Fibroblast of skin of abdomen (primary cell): ENCODE measurements around the gene HSD3B7.
"Not testable (repeated sequence)": the region's sequence is repeated elsewhere in the genome, so short reads cannot be mapped to it uniquely, and the experiment has no call there.

Experiments
- DNase-seq: peaks from one replicate; pipeline ENCODE4 v3.0.0-alpha.2; 2013

HSD3B7 gene

DNA sequence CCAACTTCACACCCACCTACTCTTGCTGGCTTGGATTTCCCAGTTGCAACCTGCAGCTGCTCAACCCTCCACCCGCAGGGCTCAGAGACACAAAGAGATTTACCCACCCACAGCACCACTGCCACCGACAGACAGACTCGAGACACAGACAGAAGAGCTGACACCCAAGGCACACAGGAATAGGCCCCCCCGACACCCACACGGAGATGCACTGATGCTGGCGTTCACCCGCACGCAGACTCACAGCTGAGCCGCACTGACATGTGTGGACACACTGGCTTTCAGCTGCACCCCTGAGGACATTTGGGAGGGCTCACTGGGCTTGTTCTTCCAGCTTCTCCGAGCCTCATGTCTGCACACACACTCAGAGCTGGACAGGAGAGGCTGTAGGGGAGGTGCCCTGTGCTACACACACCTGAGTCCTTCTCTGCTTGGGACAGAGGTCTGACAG, 17.3 kb downstream of the HSD3B7 start:
- DNase-seq = no peak

DNA sequence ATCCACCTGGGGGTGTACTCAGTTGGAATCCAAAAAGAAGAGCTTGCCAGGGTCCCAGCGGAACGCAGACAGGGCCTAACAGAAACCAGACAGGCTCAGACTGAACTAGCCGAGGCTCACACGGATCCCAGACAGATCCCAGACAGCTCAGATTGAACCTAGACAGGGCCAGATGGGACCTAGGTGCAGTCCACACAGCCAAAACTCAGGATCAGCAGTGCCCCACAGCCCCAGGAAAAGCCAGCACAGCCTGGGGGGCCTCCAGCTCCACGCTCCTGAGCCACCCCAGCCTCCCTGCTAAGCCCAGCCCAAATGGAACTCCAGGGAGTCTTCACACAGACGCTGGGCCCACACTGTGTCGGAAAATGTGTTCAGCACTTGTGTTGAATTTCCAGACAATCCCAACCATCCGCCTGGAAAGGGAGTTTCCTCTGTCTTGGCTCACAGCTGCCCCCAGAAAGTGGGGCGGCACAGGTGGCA, 17.9 kb downstream of the HSD3B7 start:
- DNase-seq = peak; percentile 72

DNA sequence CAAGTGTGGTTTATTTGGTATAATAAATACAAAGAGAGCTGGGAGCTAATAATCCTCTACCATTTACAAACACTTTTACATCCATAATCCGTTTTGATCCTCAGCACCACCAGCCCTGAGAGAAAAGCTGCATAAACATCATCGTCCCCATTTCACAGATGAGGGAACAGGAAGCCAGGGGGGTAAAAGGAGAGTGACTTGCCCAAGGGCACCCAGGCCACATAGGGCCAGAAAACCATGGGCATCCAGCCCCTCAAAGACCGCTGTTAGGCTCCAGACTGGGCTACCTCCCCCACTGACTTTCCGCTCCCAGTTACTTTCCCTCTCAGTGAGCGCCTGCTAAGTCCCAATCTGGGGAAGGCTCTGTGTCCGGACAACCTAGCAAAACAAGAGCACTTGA, 18.7 kb downstream of the HSD3B7 start:
- no peak for DNase-seq

DNA sequence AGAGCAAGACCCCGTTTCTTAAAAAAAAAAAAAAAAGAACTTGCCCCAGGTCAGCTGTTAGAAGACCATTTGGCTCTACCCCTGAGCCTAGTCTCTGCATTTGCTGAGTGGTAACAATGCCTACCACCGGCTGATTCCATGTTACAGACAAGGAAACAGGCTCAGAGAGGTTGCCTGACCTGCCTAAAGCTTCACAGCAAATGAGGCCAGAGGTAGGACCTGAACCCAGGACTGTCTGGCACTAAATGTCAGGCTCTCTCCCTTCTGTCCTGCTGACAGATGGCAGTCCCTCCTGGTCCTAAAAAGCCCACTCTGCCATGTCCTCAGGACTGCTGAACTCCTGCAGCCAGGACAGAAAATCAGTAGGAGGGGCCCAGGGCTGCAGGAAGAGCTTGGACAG, 19.7 kb downstream of the HSD3B7 start:
- DNase-seq = no peak

DNA sequence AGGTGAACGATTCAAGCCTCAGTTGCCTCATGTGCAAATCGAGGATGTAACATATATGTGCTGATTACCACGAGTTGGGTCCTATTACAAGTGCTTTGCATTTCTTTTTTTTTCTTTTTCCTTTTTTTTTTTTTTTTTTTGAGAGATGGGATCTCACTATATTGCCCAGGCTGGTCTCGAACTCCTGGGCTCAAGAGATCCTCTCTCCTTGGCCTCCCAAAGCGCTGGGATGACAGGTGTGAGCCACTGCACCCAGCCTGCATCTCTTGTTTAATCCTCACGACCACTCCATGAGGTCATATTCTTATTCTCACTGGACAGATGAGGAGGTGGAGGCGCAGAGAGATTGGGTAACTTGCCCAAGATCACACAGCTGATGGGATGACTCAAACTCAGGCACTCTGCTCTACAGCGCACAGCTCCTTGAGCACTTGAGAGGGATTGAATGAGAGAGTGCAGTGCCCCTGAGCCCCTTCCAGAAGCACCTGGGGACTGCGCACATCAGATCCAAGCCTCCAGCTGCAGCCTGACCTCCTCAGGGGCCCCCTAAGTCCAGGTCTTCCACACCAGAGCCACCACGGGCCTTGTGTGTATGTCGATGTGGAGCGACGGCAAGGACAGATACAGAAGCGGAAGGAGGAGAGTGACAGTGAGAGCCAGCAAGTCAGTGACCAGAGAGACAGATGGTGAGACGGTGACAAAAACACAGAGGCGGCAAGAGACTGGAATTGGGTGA, 20.5 kb downstream of the HSD3B7 start:
- no peak for DNase-seq

DNA sequence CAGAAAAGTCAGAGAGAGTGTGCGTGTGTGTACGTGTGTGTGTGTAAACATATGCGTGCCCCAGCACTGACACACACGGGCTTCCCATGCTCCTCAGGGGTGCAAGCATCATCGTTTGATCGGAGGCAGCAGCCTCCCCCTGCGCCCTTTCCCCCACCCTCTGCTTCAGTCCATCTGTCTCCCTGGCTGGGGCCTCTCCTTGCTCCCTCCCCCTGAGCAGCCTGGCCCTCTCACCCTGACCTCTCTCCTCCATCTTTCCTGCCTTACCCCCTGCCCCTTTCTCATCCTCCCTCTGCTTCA, 21.0 kb downstream of the HSD3B7 start:
- no peak for DNase-seq

DNA sequence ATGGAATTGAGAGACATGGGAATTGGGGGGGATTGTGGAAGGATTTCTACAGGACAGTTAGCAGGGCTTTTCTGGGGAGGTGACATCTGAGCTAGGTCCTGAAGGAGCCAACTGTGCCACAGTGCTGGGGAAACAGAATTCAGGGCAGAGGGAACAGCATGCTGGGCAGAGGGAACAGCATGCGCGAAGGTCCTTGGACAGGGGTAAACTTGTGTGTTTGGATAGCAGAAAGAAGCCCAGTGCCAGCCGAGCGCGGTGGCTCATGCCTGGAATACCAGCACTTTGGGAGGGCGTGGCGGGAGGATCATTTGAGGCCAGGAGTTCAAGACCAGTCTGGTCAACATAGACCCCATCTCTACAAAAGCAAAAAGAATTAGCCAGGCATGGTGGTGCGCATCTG, 21.6 kb downstream of the HSD3B7 start:
- no peak for DNase-seq

DNA sequence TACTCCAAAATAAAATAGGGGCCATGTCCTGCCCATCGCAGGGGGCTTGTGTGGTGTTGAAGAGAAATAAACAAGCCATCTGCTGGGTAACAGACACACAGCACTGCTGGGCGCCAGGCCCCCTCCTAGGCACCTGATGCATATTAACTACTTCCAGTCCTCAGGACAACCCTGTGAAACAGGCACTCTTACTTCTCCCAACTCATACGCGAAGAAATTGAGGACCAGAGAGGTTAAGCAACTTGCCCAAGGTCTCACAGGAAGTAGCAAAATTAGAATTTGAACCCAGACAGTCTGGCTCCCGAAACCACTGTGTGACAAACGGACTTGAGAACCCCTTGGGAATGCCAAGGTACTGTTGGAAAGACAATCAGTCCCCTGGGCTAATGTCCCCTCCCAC, 22.7 kb downstream of the HSD3B7 start:
- no peak for DNase-seq

DNA sequence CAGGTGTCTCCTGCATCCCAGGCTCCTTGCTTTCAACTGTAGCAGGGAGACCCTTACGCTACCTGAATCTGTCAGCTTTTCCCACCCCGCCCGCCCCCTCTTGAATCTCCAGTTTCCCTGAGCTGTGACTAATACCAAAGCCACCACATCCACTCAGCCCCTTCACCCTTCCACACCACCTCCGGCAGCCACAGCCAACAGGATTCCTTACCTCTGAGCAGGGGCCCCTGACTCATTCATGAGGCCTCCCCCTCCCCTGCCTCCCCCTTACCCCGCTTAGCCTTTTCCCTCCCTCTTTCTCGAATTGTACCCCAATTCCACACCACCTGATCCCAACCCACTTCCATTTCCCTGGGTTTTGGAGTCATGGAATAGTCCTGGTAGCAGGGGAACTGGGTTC, 23.1 kb downstream of the HSD3B7 start:
- DNase-seq = peak; percentile 84

DNA sequence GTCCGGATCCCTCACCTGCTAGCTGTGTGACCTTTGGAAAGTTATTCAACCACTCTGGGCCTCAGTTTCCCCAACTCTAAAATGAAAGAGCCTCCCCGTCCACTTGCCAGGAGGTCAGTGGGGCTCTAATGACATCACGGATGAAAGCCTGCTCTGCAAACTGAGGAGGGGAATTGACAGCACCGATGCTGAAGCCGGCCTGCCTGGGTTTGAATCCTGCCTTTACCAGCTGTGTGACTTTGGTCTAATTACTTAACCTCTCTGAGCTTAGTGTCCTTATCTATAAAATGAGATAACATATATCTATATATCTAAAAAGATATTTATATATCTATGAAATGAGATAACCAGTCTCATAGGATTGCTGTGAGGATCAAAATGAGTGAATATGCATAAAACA, 23.5 kb downstream of the HSD3B7 start:
- no peak for DNase-seq

DNA sequence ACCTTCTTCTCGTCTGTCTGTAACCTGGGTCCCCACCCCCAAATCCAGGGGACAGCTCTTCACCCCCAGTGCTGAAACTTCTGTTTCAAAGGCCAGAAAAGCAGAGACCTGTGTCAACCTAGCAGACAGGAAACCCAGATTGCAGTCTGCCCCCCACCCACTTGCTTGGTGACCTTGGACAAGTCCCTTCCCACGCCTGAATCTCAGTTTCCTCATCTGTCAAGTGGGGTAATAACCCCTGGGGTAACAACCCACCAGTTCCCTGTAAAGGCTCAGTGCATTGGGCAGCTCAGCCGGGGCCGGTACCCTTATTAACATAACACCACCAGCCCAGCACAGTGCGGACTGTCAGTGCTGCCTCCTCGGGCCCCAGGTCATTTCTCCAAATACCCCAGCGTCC, 24.1 kb downstream of the HSD3B7 start:
- no peak for DNase-seq

DNA sequence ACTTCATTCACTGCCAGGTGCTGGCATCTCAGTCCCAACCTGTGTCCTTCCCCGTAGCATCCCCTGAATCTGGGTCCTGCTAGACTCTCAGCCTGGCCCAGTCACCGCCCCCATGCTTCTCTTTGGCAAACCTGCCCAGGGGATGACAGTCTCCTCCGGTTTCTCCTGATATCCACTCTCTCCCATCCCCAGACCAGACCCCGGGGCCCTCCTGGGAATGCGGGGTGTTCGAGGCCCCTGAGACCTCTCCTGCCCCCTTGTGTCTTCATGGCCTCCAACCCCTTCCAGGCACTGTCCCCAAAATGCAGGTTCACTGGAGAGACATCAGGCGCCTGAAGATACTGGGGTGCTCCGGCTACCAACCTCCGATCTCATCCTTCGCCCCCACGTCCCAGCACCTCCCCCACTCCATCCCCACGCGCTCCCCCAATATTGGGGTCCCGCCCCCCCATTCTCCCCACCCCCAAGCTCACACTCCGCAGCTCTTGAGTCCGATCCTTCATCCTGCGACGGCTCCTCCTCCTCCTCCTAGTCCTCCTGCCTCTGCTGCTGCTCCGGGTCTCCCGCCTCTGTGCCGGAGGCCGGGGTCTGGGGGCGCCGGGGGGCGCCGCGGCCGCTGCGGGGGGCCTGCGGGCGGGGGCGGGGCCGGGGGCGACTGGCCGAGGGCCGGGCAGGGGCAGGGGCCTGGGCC, 25.0 kb downstream of the HSD3B7 start:
- DNase-seq = no peak

DNA sequence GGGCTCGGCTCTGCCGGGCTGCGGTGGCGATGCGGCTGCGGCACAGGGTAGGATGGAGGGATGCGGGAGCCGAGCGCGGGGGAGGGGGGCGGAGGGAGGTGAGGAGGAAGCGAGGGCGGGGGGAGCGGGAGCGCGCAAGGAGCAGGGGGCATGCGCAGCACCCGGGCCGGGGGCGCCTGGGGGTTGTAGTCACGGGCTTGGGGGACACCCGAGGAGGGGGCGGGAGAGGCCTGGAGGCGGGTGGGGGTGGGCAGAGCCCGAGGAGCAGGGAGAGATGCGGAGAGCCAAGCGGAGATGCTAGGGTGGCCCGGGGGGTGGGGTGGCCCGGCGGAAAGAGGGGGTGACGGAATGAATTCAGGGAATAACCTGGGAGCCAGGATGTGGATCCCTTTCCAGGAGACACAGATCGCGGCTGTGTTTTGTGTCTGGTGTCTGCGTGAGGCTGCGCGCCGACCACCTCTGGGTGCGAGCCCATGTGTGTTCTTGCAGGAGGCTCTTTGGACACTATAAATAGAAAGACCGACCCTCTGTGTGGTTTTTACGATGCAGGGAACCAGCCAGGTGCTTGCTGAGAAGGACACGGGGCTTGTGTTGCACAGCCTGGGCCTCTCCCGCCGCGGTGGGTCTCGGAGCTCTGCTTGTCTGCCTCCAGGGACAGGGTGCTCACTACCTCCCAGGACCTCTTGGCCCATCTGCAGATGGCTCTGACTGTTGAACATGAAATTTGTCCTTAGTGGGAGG, 25.7 kb downstream of the HSD3B7 start, which contains the start of gene STX1B:
Gene STX1B, minus strand, starts transcription at position 54 of the 741 bp plus-strand sequence. CDS start 242 bp downstream, outside the sequence.
- peak; percentile 63 for DNase-seq

DNA sequence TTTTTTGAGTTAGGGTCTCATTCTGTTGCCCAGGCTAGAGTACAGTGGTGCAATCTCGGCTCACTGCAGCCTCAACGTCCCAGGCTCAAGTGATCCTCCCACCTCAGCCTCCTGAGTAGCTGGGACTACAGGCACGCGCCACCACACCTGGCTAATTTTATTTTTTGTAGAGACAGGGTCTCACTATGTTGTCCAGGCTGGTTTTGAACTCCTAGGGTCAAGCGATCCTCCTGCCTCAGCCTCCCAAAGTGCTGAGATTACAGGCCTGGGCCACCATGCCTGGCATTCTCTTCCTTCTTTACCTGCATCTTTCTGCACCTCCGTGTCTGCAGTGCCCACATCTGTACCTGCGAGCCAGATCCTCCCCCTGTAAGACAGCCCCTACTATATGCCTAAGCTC, 26.8 kb downstream of the HSD3B7 start:
- not testable (repeated sequence) for DNase-seq

DNA sequence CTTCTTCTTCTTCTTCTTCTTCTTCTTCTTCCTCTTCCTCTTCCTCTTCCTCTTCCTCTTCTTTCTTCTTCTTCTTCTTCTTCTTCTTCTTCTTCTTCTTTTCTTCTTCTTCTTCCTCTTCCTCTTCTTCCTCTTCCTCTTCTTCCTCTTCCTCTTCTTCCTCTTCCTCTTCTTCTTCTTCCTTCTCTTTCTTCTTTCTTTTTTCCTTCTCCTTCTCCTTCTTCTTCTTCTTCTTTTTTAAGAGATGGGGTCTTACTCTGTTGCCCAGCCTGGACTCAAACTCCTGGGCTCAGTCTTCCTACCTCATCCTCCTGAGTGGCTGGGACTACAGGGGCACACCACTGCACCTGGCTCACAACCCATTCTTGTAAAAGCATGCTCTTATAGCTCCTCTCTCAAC, 28.3 kb downstream of the HSD3B7 start:
- DNase-seq = not testable (repeated sequence)

DNA sequence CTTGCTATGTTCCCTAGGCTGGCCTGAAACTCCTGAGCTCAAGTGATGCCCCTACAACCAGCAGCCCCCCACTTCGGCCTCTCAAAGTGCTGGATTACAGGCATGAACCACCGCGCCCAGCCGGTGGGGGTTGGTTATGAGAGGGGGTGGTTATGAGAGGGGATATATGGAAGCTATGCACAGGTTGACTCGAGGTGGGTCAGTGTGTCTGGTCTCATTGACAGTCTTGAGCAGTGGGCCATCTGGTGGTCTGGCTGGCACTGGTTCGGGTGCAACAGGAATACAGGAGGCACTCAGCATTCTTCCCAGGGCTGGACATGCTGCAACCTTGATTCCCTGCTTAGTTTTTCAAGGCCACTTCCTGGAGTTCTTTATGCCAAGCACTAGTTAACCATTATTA, 31.0 kb downstream of the HSD3B7 start:
- DNase-seq = no peak

DNA sequence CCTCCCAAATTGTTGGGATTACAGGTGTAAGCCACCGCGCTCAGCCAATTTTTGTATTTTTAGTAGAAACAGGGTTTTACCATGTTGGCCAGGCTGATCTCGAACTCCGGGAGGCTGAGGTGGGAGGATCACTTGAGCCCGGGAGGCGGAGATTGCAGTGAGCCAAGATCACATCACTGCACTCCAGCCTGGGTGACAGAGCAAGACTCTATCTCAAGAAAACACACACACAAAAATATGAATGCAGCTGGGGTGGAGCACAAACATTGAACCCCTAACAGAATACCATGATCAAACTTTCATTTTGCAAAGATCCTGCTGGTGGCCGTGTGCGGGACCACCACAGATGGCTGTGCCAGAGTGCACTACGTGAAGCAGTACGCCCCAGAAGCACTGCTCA, 32.7 kb downstream of the HSD3B7 start:
- not testable (repeated sequence) for DNase-seq

DNA sequence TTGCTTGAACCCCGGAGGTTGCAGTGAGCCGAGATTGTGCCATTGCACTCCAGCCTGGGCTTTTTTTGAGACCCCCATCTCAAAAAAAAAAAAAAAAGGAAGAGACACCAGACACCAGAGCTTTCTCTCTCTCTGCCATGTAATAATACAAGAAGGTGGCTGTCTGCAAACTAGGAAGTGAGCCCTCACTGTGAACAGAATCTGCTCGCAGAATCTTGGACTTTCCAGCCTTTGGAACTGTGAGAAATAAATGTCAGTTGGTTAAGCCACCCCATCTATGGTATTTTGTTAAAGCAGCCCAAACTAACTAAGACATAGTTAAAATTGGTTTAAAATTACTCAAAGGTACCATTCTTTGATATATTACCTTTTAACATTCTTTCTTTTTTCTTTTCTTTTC, 35.5 kb downstream of the HSD3B7 start:
- no peak for DNase-seq

DNA sequence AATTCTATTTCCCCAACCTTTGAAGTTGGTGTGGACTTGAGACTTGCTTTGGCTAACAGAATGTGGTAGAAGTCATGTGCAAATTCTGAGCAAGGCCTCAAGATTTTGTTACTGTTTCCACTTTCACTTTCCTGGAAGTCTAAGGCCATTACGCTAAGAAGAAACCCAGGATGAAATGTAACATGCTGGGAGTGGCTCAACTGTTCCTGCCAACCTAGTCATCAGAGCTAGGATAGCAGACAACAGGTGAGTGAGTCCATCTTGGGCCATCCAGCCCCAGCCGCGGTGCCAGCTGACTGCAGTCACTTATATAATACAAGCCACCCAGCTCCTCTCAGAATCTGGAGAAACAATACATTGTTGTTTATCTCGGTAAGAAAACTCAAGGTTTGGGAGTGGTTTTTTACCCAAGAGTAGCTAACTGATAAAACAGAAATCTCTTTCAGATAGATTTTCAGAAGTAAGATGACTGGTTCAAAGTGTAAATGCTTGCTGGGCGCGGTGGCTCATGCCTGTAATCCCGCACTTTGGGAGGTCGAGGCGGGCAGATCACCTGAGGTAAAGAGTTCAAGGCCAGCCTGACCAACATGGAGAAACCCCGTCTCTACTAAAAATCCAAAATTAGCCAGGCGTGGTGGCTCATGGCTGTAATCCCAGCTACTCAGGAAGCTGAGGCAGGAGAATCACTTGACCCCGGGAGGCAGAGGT, 37.7 kb downstream of the HSD3B7 start:
- no peak for DNase-seq

DNA sequence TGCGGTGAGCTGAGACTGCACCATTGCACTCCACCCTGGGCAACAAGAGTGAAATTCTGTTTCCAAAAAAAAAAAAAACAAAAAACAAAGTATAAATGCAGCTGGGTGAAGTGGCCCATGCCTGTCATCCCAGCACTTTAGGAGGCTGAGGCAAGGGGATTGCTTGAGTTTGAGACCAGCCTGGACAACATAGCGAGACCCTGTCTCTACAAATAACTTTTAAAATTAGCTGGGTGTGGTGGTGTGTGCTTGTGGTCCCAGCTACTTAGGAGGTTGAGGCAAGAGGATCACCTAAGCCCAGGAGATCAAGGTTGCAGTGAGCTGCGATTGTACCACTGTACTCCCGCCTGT, 38.2 kb downstream of the HSD3B7 start:
- DNase-seq = no peak

DNA sequence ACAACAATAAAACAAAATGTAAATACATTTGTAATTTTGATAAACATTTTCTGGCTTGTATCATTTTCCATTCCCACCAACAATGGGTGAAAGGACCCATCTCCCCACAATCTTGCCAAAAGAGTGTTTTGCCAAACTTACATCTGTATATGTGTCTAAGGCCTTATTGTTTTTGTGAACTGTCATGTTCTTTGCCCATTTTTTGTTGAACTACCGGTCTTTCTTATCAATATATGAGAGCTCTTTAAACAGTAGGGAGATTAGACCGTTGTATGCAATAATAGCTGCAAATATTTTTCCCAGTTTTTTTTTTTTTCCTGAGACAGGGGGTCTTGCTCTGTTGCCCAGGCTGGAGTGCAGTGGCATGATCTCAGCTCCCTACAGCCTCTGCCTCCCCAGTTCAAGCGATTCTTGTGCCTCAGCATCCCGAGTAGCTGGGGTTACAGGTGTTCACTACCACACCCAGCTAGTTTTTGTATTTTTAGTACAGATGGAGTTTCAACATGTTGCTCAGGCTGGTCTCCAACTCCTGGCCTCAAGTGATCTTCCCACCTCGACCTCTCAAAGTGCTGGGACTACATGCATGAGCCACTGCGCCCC, 38.7 kb downstream of the HSD3B7 start:
- DNase-seq = no peak

DNA sequence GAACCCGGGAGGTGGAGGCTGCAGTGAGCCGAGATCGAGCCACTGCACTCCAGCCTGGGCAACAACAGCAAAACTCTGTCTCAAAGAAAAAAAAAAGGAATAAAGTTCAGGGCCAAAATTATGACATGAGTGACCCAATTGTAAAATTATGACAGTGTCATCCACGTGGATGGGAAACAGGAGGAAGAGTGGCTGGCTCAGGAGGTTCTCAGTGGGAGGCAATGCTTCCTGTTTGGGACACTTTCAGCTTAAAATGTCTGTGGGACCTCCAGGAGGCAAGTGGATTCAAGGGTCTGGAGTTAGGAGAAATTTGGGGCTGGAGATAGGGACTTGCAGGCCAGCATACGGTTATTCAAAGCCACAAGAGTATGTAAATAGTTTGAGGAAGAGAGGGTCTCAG, 40.3 kb downstream of the HSD3B7 start:
- DNase-seq = no peak

DNA sequence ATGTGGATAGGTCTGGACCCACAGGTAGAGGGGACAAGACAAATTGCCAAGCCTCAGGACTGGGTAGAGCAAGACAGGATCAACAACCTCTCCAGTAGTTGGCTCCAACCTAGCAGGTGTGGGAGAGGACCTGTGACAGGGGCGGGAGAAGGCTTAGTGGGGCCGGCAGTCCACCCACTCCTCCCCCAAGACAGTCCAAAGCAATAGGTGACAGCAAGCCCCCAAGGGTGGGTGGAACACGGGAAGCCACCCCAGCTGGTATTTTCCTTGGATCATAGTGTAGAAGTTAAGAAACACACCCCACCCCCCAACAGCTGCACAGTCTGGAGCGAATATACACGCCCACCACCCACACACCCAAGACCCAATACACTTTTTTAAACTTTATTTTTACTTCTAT, 44.3 kb downstream of the HSD3B7 start:
- DNase-seq = no peak
